Measurements from ENCODE around the gene LSM4. TPM values are rescaled to one million over a fixed set of nuclear protein-coding genes. Genes with fewer than 3 reads are reported as not detected.
A peak's percentile ranks its signal among the peaks of the same experiment; 100 is the strongest.

Gene LSM4
- total and polyA plus RNA-seq, 10 donors: 55.8 to 192 (median 80.2) TPM

- Histone ChIP-seq H3K36me3 (peaks cover 0 to 49% (median 15%) of the 10 kb centered on the region in 6 donors), H3K4me1 (peaks cover 47 to 76% (median 66%) of the 10 kb centered on the region in 6 donors), H3K27me3 (replicated peaks in 1 of 7) (no peaks in the 10 kb centered on the region), H3K9me3 (no peaks in the 10 kb centered on the region), H3K4me3 (peak overlapping the region; percentile 32 to 94 (median 76)), H3K27ac (peak overlapping the region; percentile 98 to 100 (median 100))
- 2 to 6% (median 4%) methylated on average over 5 of the region's 5 CpGs for WGBS, 5 donors
- TF ChIP-seq CTCF (IDR thresholded peaks at IDR 0.05 in 8 of 11, conservative IDR thresholded peaks at IDR 0.05 in 3 of 11): no peak
- no peak for TF ChIP-seq POLR2AphosphoS5 (IDR thresholded peaks at IDR 0.05)
- TF ChIP-seq POLR2A (IDR thresholded peaks at IDR 0.05): no peak
- DNase-seq: no peak
- intact Hi-C loops (cut with DNase I; ENCODE audit: low total_unique reads): loop anchor here (2.0 kb wide), 2 partner anchors 50 to 132 kb away; no protein-coding TSS in a partner anchor
Measured at GRCh38 chr19:18279266-18279515, 43.7 kb downstream of the LSM4 start.

GRCh38 chr19:18278521-18279265, 44.2 kb downstream of the LSM4 start:
- Histone ChIP-seq H3K4me1 (peaks cover 47 to 76% (median 69%) of the 10 kb centered on the region in 6 donors), H3K36me3 (peaks cover 0 to 54% (median 15%) of the 10 kb centered on the region in 6 donors), H3K9me3 (no peaks in the 10 kb centered on the region), H3K27ac (peak overlapping the region; percentile 98 to 100 (median 100)), H3K4me3 (peak overlapping the region; percentile 32 to 94 (median 76)), H3K27me3 (replicated peaks in 1 of 7) (no peaks in the 10 kb centered on the region)
- peak; percentile 81 for DNase-seq
- whole genome bisulfite sequencing, 5 donors: 58 to 63% (median 60%) methylated on average over 10 of the region's 10 CpGs
- TF ChIP-seq POLR2AphosphoS5 (IDR thresholded peaks at IDR 0.05) (peak in 2 of 3 donors; percentile 26 to 76), POLR2A (IDR thresholded peaks at IDR 0.05) (no peak), CTCF (IDR thresholded peaks at IDR 0.05 in 8 of 11, conservative IDR thresholded peaks at IDR 0.05 in 3 of 11) (peak in 9 of 11 experiments; percentile 8 to 39 (median 22))
- intact Hi-C loops (cut with DNase I; ENCODE audit: low total_unique reads): loop anchor here (2.0 kb wide), 2 partner anchors 50 to 132 kb away; no protein-coding TSS in a partner anchor

- Histone ChIP-seq H3K9me3 (no peaks in the 10 kb centered on the region), H3K27me3 (replicated peaks in 1 of 7) (no peaks in the 10 kb centered on the region), H3K27ac (peak overlapping the region in 7 of 8 donors; percentile 46 to 73 (median 67)), H3K4me1 (peaks cover 35 to 69% (median 56%) of the 10 kb centered on the region in 6 donors), H3K4me3 (peak overlapping the region in 1 of 8 donors; percentile 19), H3K36me3 (peaks cover 0 to 60% (median 15%) of the 10 kb centered on the region in 6 donors)
- intact Hi-C loops (cut with DNase I; ENCODE audit: low total_unique reads): no loop called here
- no peak for TF ChIP-seq CTCF (IDR thresholded peaks at IDR 0.05 in 8 of 11, conservative IDR thresholded peaks at IDR 0.05 in 3 of 11)
- no peak for TF ChIP-seq POLR2A (IDR thresholded peaks at IDR 0.05)
- peak; percentile 72 to 83 (median 78) for TF ChIP-seq POLR2AphosphoS5 (IDR thresholded peaks at IDR 0.05)
- peak; percentile 83 for DNase-seq
- 66 to 77% (median 72%) methylated on average over 11 to 13 of the region's 13 CpGs for WGBS, 5 donors
Measured at GRCh38 chr19:18274781-18275356, 48.0 kb downstream of the LSM4 start.

- TF ChIP-seq POLR2AphosphoS5 (IDR thresholded peaks at IDR 0.05) (peak in 1 of 3 donors; percentile 8), CTCF (IDR thresholded peaks at IDR 0.05 in 8 of 11, conservative IDR thresholded peaks at IDR 0.05 in 3 of 11) (no peak), POLR2A (IDR thresholded peaks at IDR 0.05) (no peak)
- H3K4me3 ChIP-seq: peak within 1 kb of the TSS in 1 of 8 donors; percentile 19
- peaks cover 35 to 67% (median 55%) of the 10 kb centered on the region in 6 donors for H3K4me1 ChIP-seq
- intact Hi-C loops (cut with DNase I; ENCODE audit: low total_unique reads): no loop called here
- no peaks in the 10 kb centered on the region for H3K27me3 ChIP-seq (replicated peaks in 1 of 7)
- DNase-seq: no peak
- 75 to 82% (median 79%) methylated on average over 3 to 9 of the region's 9 CpGs for WGBS, 5 donors
- H3K27ac ChIP-seq: peak within 1 kb of the TSS in 7 of 8 donors; percentile 46 to 73 (median 67)
- no peaks in the 10 kb centered on the region for H3K9me3 ChIP-seq
- H3K36me3 ChIP-seq: peaks cover 0 to 62% (median 15%) of the 10 kb centered on the region in 6 donors
Measured at GRCh38 chr19:18274219-18274780, 48.6 kb downstream of the LSM4 start, which contains the start of gene IQCN. TSS of gene IQCN (minus strand) at chr19:18274452. CDS start at chr19:18269478, 4,974 bp downstream.
